Esophagus muscularis mucosa (tissue), 4 donors: Measurements from ENCODE around the gene CLEC16A. TPM values are rescaled to one million over a fixed set of nuclear protein-coding genes. Genes with fewer than 3 reads are reported as not detected.
A peak's percentile ranks its signal among the peaks of the same experiment; 100 is the strongest.

Experiments used
- DNase-seq: peaks from one replicate; pipeline ENCODE4 v3.0.0-alpha.2; 2017; ENCODE audit errors: extremely low spot score
- H3K27ac ChIP-seq, 4 donors: fragments of 200-600 bp; sonication (generic); replicated peaks in 1 of 4; 1 replicate in 3 of 4; 2 replicates in 1 of 4; pipeline ENCODE4 v1.5.1; 2016 to 2019; ENCODE audit warnings: mild to moderate bottlenecking in 1 of 4
- H3K27me3 ChIP-seq, 4 donors: fragments of 200-600 bp; sonication (generic); one replicate each; pipeline versions ENCODE4 v1.5.1 to v1.6.0; 2016 to 2019
- H3K36me3 ChIP-seq, 4 donors: fragments of 200-600 bp; sonication (generic); one replicate each; pipeline ENCODE4 v1.5.1; 2016 to 2019
- H3K4me1 ChIP-seq, 4 donors: fragments of 200-600 bp; sonication (generic); one replicate each; pipeline ENCODE4 v1.5.1; 2016 to 2019
- H3K4me3 ChIP-seq, 4 donors: fragments of 200-600 bp; sonication (generic); 1 replicate in 2 of 4; 2 replicates in 2 of 4; pipeline ENCODE4 v1.5.1; 2016 to 2019; ENCODE audit warnings: mild to moderate bottlenecking in 4 of 4, moderate library complexity in 1 of 4
- H3K9me3 ChIP-seq, 4 donors: fragments of 200-600 bp; sonication (generic); 1 replicate in 3 of 4; 2 replicates in 1 of 4; pipeline ENCODE4 v1.5.1; 2016 to 2019
- CTCF ChIP-seq, 3 experiments: fragments of 200-600 bp in 2 of 3; fragments of 450-650 bp in 1 of 3; sonication (generic) in 2 of 3; IDR thresholded peaks; one replicate each; pipeline ENCODE4 v1.5.1; 2017 to 2019; ENCODE audit warnings: antibody characterized with exemption in 3 of 3, mild to moderate bottlenecking in 2 of 3, moderate library complexity in 1 of 3
- EP300 ChIP-seq: sonication (generic); formaldehyde crosslinking; IDR thresholded peaks from one replicate; pipeline ENCODE4 v1.6.1; 2017; ENCODE audit warnings: antibody characterized with exemption
- POLR2A ChIP-seq: fragments of 450-650 bp; IDR thresholded peaks from one replicate; pipeline ENCODE4 v1.6.1; 2017; ENCODE audit warnings: antibody characterized with exemption, moderate library complexity, mild to moderate bottlenecking, low read depth
- POLR2AphosphoS5 ChIP-seq, 2 donors: sonication (generic); formaldehyde crosslinking; IDR thresholded peaks; one replicate each; pipeline ENCODE4 v1.6.1; 2017; ENCODE audit warnings: antibody characterized with exemption in 2 of 2
- WGBS: methylation state at CpG from one replicate; pipeline ENCODE4 v1.1.5; 2018; 5-methylcytosine and 5-hydroxymethylcytosine counted together
- intact Hi-C: fragments of 100-400 bp; cut with DNase I; formaldehyde crosslinking; loops from one replicate; pipeline ENCODE4 v1.15.1; 2023
- total RNA-seq, 4 donors: library from RNA; depleted of rRNA; stranded (reverse); fragments of >200 nt; gene quantifications; one replicate each; pipeline versions ENCODE4 v1.1.0 to v1.2.1, GENCODE V29; 2016

The CLEC16A gene
- total RNA-seq = 10 to 100 TPM; 22.3 to 34.7 (median 29.2) TPM

- Histone ChIP-seq H3K4me1 (peaks cover 59 to 71% (median 60%) of the 10 kb centered on the region in 4 donors), H3K36me3 (no peaks in the 10 kb centered on the region), H3K4me3 (peak within 1 kb of the TSS; percentile 72 to 96 (median 86)), H3K27ac (peak within 1 kb of the TSS; percentile 90 to 92 (median 92)), H3K9me3 (no peaks in the 10 kb centered on the region), H3K27me3 (no peaks in the 10 kb centered on the region)
- intact Hi-C loops = loop anchor here (10.0 kb wide), 1 partner anchor 720 kb away; the partner anchor contains the start of gene SNN
- TF ChIP-seq CTCF (IDR thresholded peaks at IDR 0.05) (peak in 2 of 3 experiments; percentile 1 to 40), POLR2AphosphoS5 (IDR thresholded peaks at IDR 0.05) (peak; percentile 94 to 98), POLR2A (peak; percentile 32), EP300 (no peak)
- 1% methylated on average over 33 of the region's 86 CpGs for WGBS
- peak; percentile 99 for DNase-seq
Observed at GRCh38 chr16:10944249-10945064, at the start of gene CLEC16A. Gene CLEC16A (plus strand): TSS chr16:10944564. CDS start chr16:10944718, 154 bp downstream.

- H3K27ac ChIP-seq = no peak overlapping the region
- peaks cover 0 to 17% (median 3%) of the 10 kb centered on the region in 4 donors for H3K36me3 ChIP-seq
- no peak for DNase-seq
- H3K4me1 ChIP-seq = peaks cover 0 to 7% (median 0%) of the 10 kb centered on the region in 4 donors
- peaks cover 0 to 25% (median 0%) of the 10 kb centered on the region in 4 donors for H3K27me3 ChIP-seq
- WGBS = 39% methylated on average over 11 of the region's 17 CpGs
- no peak overlapping the region for H3K4me3 ChIP-seq
- H3K9me3 ChIP-seq = no peaks in the 10 kb centered on the region
- TF ChIP-seq POLR2AphosphoS5 (IDR thresholded peaks at IDR 0.05) (no peak), CTCF (IDR thresholded peaks at IDR 0.05) (no peak), EP300 (no peak), POLR2A (no peak)
- intact Hi-C loops = no loop called here
Observed at GRCh38 chr16:10895053-10895946, 49.1 kb upstream of the CLEC16A start.

- Histone ChIP-seq H3K9me3 (no peaks in the 10 kb centered on the region), H3K27me3 (peaks cover 0 to 24% (median 0%) of the 10 kb centered on the region in 4 donors), H3K36me3 (peaks cover 0 to 18% (median 3%) of the 10 kb centered on the region in 4 donors), H3K27ac (no peak overlapping the region), H3K4me3 (no peak overlapping the region), H3K4me1 (peaks cover 0 to 7% (median 0%) of the 10 kb centered on the region in 4 donors)
- 76% methylated on average over 3 of the region's 3 CpGs for WGBS
- DNase-seq = no peak
- TF ChIP-seq CTCF (IDR thresholded peaks at IDR 0.05) (no peak), EP300 (no peak), POLR2A (no peak), POLR2AphosphoS5 (IDR thresholded peaks at IDR 0.05) (no peak)
- intact Hi-C loops = no loop called here
Observed at GRCh38 chr16:10896165-10896564, 48.2 kb upstream of the CLEC16A start.

- H3K27me3 ChIP-seq = peaks cover 0 to 29% (median 0%) of the 10 kb centered on the region in 4 donors
- intact Hi-C loops = no loop called here
- H3K36me3 ChIP-seq = peaks cover 0 to 23% (median 4%) of the 10 kb centered on the region in 4 donors
- DNase-seq = no peak
- H3K27ac ChIP-seq = no peak overlapping the region
- no peaks in the 10 kb centered on the region for H3K9me3 ChIP-seq
- H3K4me1 ChIP-seq = peaks cover 0 to 7% (median 0%) of the 10 kb centered on the region in 4 donors
- no peak overlapping the region for H3K4me3 ChIP-seq
- WGBS = 82% methylated on average over 2 of the region's 2 CpGs
- no peak for TF ChIP-seq POLR2AphosphoS5 (IDR thresholded peaks at IDR 0.05)
- TF ChIP-seq POLR2A = no peak
- no peak for TF ChIP-seq EP300
- no peak for TF ChIP-seq CTCF (IDR thresholded peaks at IDR 0.05)
Observed at GRCh38 chr16:10896723-10897122, 47.6 kb upstream of the CLEC16A start.
